Activated T-cell treated with anti-CD3 and anti-CD28 coated beads, Interleukin-2, amount 50 U/mL, for 48 hours (primary cell): ENCODE results near the gene UHMK1.
"Not testable (repeated sequence)": the region's sequence is repeated elsewhere in the genome, so short reads cannot be mapped to it uniquely, and the experiment has no call there.

Experiments used
- DNase-seq, 2 experiments: peaks; one replicate each; pipeline ENCODE4 v3.0.0-alpha.2; 2020

Gene UHMK1

DNA sequence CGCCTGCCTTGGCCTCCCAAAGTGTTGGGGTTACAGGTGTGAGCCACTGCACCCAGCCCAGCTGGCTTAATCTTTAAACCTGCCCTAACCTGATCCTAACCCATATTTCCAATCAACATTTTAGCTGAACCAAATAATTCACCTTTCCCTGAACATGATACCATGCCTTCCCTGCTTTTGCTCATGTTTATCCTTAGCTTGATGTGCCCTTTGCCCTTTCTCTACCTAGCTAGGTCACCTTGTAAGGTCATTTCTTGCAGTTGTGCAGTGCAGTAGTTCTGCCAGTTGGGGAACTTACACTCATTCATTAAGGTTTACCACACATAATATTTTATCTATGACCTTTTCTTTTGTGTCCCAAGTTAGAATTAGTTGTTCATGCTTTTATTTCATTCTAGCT lies 69.3 kb downstream of the UHMK1 start:
- DNase-seq = no peak

DNA sequence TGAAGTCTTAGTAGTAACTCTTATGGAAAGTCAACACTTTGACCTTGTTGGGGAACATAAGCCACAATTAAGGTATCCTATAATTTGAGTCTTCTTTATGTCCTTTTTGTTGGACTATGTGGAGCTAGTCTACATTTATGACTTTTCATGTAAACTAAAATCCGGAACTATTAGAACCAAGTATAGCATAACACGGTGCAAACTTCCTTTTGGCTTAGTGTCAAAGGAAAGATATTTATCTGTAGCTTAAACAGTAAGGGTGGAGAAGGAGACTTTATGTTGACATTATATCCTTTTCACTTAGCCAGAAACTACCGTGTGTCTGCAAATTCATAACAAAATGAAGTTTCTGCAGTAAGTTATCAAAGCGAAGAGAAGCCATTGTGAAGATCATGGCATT lies 71.2 kb downstream of the UHMK1 start:
- DNase-seq = no peak

DNA sequence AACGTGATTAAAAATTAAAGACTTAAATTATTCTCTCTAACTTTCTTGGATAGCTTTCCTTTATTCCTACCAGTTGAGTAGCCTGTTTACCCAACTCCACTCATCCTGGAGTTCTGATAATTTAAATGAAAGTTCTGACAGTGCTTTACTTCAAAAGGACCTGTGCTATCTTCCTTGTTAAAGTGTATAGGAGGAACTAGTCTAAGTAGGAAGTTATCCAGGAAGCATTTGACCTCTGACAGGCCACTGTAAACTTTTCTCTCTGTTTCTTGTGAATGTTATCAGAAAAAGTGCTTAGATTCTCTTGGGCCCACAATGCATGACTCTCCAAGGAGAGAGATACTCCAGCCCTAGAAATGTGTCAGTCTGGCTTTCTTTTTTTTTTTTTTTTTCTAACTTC lies 73.1 kb downstream of the UHMK1 start:
- no peak for DNase-seq

DNA sequence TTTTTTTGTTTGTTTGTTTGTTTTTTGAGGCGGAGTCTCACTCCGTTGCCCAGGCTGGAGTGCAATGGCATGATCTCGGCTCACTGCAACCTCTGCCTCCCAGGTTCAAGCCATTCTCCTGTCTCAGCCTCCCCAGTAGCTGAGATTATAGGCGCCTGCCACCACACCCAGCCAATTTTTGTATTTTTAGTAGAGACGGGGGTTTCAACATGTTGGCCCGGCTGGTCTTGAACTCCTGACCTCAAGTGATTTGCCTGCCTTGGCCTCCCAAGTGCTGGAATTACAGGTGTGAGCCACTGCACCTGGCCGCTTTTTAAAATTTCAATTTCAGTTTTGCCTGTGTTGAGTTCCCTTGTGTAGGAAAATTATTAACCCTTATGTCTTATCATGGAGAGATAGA lies 73.5 kb downstream of the UHMK1 start:
- not testable (repeated sequence) for DNase-seq

DNA sequence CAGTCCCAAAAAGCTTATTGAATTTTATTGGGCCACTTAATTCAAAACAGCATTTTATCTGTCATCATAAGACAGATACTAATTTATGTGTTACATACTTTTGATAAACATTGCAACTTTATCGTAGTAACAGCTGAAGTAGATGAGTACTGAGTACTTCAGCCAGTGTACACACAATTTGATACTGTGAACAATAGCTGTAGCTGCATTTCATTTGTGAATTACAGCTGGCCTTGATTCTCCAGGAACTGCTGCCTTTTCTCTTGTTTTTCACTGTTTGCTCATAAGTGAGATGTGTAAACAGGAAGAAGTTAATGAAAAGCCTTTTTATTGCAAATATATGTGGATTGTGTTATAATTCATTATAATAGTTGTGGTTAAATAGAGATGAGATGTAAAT lies 74.1 kb downstream of the UHMK1 start:
- no peak for DNase-seq

DNA sequence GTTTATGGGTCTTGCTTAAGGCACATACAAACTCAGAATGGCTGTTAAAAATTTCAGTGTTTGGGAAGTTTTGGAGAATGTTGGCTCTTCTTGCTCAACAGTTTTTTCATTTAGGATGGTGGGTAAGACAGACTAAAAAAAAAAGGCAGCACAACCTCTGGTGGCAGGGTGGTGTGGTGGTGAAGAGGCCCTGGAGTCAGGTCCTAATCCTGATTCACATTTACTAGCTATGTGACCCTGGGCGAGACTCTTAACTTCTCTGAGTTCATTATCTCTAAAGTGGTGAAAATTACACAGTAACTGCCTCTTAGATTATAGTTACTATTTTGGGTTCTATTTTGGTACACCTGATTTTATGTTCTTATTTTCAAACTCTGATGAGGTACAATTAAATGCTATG lies 75.5 kb downstream of the UHMK1 start:
- no peak for DNase-seq

DNA sequence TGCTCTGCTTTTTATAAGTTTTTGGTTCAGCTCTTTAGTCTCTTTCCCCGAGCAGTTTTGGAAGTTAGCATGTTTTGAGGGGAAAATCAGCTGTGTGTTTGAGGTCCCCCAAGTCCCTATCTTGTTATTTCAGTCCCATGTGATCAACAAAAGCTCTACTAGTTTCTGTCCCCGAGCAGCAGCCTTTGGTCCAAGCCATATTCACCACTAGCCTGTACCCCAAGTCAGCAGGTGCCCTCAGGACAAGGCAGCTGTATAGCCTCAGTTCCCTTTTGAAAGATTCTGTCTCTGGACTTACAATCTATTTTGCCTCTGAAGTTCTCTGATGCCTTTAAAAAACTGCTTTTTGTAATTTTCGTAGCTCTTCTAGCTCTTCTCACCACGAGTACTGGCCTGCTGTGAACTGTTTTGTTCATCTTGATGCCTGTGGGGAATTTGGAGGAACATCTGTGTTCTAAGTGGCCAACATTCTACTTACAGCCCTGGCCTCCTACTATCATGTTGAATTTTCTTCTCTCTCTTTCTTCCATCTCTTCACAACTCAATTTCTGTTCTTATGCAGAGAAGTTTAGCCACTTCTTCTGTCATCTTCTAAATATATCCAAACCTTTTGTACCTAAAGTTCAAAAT lies 80.6 kb downstream of the UHMK1 start:
- DNase-seq = no peak

DNA sequence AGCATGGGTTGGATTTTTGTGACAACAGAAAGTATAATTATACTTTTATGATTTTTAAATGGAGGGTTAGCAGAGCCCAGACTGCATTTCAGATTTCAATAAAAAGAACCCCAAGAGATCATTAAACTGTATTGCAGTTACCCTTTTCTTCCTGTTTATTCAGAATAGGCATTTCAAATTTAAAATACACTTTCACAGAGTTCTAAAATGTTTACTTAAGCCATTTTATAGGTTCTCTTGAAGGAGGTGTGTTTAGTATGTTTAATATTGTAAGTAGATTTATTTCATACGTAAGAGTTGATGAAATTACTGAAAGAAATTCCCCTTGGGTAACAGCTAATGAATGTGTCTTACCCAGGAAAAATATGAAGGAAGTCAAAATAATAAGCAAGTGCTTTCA lies 81.3 kb downstream of the UHMK1 start:
- DNase-seq = no peak
